BLaER1 (cell line): Measurements from ENCODE around the gene MCM9.

Experiments used
- H3K27ac ChIP-seq: shearing (Covaris generic); formaldehyde crosslinking; 2 replicates; pipeline ENCODE4 v1.8.1; 2022
- H3K27me3 ChIP-seq: shearing (Covaris generic); formaldehyde crosslinking; 2 replicates; pipeline ENCODE4 v1.8.1; 2022
- H3K36me3 ChIP-seq: shearing (Covaris generic); formaldehyde crosslinking; 2 replicates; pipeline ENCODE4 v1.8.1; 2022
- H3K4me1 ChIP-seq: shearing (Covaris generic); formaldehyde crosslinking; 2 replicates; pipeline ENCODE4 v1.8.1; 2022
- H3K4me2 ChIP-seq: shearing (Covaris generic); formaldehyde crosslinking; 2 replicates; pipeline ENCODE4 v1.8.1; 2022
- H3K4me3 ChIP-seq: shearing (Covaris generic); formaldehyde crosslinking; 2 replicates; pipeline ENCODE4 v1.8.1; 2022
- H3K9ac ChIP-seq: shearing (Covaris generic); formaldehyde crosslinking; 2 replicates; pipeline ENCODE4 v1.8.1; 2022
- H3K9me3 ChIP-seq: shearing (Covaris generic); formaldehyde crosslinking; 2 replicates; pipeline ENCODE4 v1.8.1; 2022
- H4K20me1 ChIP-seq: shearing (Covaris generic); formaldehyde crosslinking; 2 replicates; pipeline ENCODE4 v1.8.1; 2022
- Cebpa-rat ChIP-seq: shearing (Covaris generic); IDR thresholded peaks from 2 replicates; pipeline ENCODE4 v1.8.1; 2022

MCM9 gene

DNA sequence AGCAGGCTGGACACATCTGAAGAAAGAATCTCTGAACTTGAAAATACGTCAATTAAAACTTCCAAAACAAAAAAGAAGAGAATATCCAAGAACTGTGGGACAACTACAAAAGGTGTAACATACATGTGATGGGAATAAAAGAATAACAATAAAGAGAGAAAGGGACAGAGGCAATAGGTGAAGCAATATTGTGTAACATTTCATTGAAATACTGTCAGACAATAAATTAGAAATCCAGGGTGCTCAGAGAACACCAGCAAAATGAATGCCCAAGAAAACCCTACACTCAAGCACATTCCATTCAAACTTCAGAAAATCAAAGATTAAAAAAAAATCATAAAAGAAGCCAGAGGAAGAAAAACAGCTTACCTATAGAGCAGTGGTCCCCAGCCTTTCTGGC, 74.6 kb downstream of the MCM9 start:
- Histone ChIP-seq H3K4me1 (peaks cover 20% of the 10 kb centered on the region), H3K4me2 (no peak overlapping the region), H3K27me3 (no peaks in the 10 kb centered on the region), H3K9me3 (peaks cover 34% of the 10 kb centered on the region), H3K27ac (no peak overlapping the region), H4K20me1 (no peaks in the 10 kb centered on the region), H3K36me3 (peaks cover 26% of the 10 kb centered on the region), H3K4me3 (no peak overlapping the region), H3K9ac (no peak overlapping the region)
- no peak for TF ChIP-seq Cebpa-rat

DNA sequence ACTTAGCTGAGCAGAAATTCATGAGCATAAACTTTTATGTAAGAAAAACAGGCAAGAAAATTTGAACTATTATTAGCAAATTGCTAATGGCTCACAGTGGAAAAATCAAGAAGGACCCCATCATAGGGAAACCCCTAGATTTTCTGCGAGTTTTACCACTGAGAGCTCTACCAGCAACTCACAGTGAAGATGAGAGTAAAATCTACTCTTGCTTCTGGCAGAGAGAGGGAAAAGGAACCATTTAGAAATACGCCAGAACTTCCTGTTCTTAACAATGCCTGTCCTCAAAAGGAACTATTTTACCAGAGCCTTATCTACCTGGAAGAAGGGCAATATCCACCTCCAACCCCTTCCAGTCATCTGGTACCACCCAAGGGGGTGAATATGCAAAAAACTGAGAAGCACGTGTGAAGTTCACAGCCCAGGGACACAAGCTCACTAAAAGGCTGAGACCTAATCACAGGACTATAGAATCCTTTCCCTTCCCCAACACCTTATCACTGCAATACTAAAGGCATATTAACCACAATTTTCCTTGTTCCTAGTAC, 75.4 kb downstream of the MCM9 start:
- Histone ChIP-seq H3K4me2 (no peak overlapping the region), H3K9me3 (peaks cover 34% of the 10 kb centered on the region)

GRCh38 chr6:118856301-118856700, 78.7 kb downstream of the MCM9 start:
- Histone ChIP-seq H3K4me1 (no peaks in the 10 kb centered on the region), H3K36me3 (peaks cover 13% of the 10 kb centered on the region), H3K9me3 (peaks cover 19% of the 10 kb centered on the region), H3K4me3 (no peak overlapping the region), H3K27me3 (no peaks in the 10 kb centered on the region), H3K9ac (no peak overlapping the region), H3K4me2 (no peak overlapping the region), H3K27ac (no peak overlapping the region), H4K20me1 (no peaks in the 10 kb centered on the region)
- TF ChIP-seq Cebpa-rat = no peak

More for the DNA sequence above, 75.4 kb downstream of the MCM9 start:
- H3K36me3 ChIP-seq = peaks cover 27% of the 10 kb centered on the region
- TF ChIP-seq Cebpa-rat = no peak
- H3K4me3 ChIP-seq = no peak overlapping the region
- H3K9ac ChIP-seq = no peak overlapping the region
- H3K4me1 ChIP-seq = peaks cover 13% of the 10 kb centered on the region
- H3K27me3 ChIP-seq = no peaks in the 10 kb centered on the region
- no peak overlapping the region for H3K27ac ChIP-seq
- H4K20me1 ChIP-seq = no peaks in the 10 kb centered on the region

DNA sequence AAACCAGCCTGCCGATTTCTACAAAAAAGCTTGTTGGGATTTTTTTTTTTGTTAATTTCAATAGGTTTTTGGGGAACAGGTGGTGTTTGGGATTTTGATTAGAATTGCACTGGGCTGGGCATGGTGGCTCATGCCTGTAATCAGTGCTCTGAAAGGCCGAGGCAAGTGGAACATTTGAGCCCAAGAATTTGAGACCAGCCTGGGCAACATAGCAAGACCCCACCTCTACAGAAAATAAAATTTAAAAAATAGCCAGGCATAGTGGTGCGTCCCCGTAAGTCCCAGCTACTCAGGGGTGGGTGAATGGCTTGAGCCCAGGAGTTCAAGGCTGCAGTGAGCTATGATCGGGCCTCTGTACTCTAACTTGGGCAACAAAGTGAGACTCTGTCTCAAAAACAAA, 81.6 kb downstream of the MCM9 start:
- Histone ChIP-seq H4K20me1 (no peaks in the 10 kb centered on the region), H3K4me1 (no peaks in the 10 kb centered on the region), H3K9me3 (no peaks in the 10 kb centered on the region), H3K4me3 (no peak overlapping the region), H3K27ac (no peak overlapping the region), H3K27me3 (no peaks in the 10 kb centered on the region), H3K4me2 (no peak overlapping the region), H3K9ac (no peak overlapping the region), H3K36me3 (peaks cover 10% of the 10 kb centered on the region; the same call in 1 of the 2 replicates)
- no peak for TF ChIP-seq Cebpa-rat

GRCh38 chr6:118844915-118845314, 90.0 kb downstream of the MCM9 start:
- H3K4me2 ChIP-seq = no peak overlapping the region
- no peaks in the 10 kb centered on the region for H3K27me3 ChIP-seq
- TF ChIP-seq Cebpa-rat = no peak
- H3K4me3 ChIP-seq = no peak overlapping the region
- H3K27ac ChIP-seq = no peak overlapping the region
- peaks cover 15% of the 10 kb centered on the region for H3K36me3 ChIP-seq
- H4K20me1 ChIP-seq = no peaks in the 10 kb centered on the region
- no peaks in the 10 kb centered on the region for H3K4me1 ChIP-seq
- peaks cover 7% of the 10 kb centered on the region; the same call in 1 of the 2 replicates for H3K9me3 ChIP-seq
- H3K9ac ChIP-seq = no peak overlapping the region

- Histone ChIP-seq H3K36me3 (peaks cover 21% of the 10 kb centered on the region), H4K20me1 (no peaks in the 10 kb centered on the region), H3K9ac (no peak overlapping the region), H3K27ac (no peak overlapping the region), H3K9me3 (peaks cover 14% of the 10 kb centered on the region; the same call in 1 of the 2 replicates), H3K4me2 (no peak overlapping the region), H3K4me3 (no peak overlapping the region), H3K27me3 (no peaks in the 10 kb centered on the region), H3K4me1 (no peaks in the 10 kb centered on the region)
- no peak for TF ChIP-seq Cebpa-rat
These were observed 91.1 kb downstream of the MCM9 start for GRCh38 chr6:118843685-118844390.

- TF ChIP-seq Cebpa-rat = no peak
- no peak overlapping the region for H3K27ac ChIP-seq
- 0 out of 2 replicates have a peak, but pooled peaks cover 5% of the 10 kb centered on the region for H4K20me1 ChIP-seq
- no peak overlapping the region for H3K9ac ChIP-seq
- H3K27me3 ChIP-seq = no peaks in the 10 kb centered on the region
- no peak overlapping the region for H3K4me2 ChIP-seq
- no peaks in the 10 kb centered on the region; the same call in 1 of the 2 replicates for H3K9me3 ChIP-seq
- no peak overlapping the region for H3K4me3 ChIP-seq
- no peaks in the 10 kb centered on the region for H3K4me1 ChIP-seq
- peaks cover 32% of the 10 kb centered on the region for H3K36me3 ChIP-seq
These were observed 104.3 kb downstream of the MCM9 start for GRCh38 chr6:118830691-118831090.

DNA sequence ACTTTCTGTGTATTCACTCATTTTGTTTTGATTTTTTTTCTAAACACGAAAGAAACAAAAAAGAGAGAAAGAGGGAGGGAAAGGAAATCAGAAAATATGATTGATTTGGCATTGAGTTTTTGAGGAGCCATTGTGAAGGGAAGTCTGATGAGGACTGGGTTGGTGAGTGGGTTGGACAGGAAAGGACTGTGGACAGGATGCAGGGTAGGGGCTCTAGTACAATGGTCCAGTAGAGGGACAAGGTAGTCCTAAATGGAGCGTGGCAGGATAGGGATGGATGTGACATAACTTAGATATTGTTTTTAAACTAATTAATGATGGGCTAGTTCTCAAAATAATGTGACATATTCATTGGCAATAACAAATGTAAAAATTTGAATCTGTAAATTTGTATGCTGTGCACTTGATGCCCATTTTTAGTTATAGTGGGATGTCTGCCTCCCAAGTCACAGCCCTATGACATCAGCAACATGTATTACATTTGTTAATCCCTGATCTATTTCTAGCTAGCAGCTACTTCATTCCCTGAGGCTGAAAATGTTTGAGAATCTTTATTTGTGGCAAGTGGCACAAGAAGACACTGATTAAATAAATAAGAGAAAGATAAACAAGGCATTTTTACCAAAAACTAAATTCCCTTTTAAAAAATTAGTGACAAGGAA, 105.0 kb downstream of the MCM9 start:
- H3K9me3 ChIP-seq = no peaks in the 10 kb centered on the region
- no peak overlapping the region for H3K4me2 ChIP-seq
- 0 out of 2 replicates have a peak, but pooled peaks cover 5% of the 10 kb centered on the region for H4K20me1 ChIP-seq
- TF ChIP-seq Cebpa-rat = no peak
- no peak overlapping the region for H3K4me3 ChIP-seq
- H3K27me3 ChIP-seq = no peaks in the 10 kb centered on the region
- H3K9ac ChIP-seq = no peak overlapping the region
- H3K4me1 ChIP-seq = no peaks in the 10 kb centered on the region
- H3K36me3 ChIP-seq = peaks cover 40% of the 10 kb centered on the region
- no peak overlapping the region for H3K27ac ChIP-seq

- H3K9ac ChIP-seq = no peak overlapping the region
- 0 out of 2 replicates have a peak, but pooled peaks cover 8% of the 10 kb centered on the region for H3K9me3 ChIP-seq
- no peaks in the 10 kb centered on the region for H3K27me3 ChIP-seq
- H3K4me1 ChIP-seq = no peaks in the 10 kb centered on the region
- H3K4me3 ChIP-seq = no peak overlapping the region
- peaks cover 72% of the 10 kb centered on the region for H3K36me3 ChIP-seq
- no peaks in the 10 kb centered on the region for H4K20me1 ChIP-seq
- H3K4me2 ChIP-seq = no peak overlapping the region
- H3K27ac ChIP-seq = no peak overlapping the region
- TF ChIP-seq Cebpa-rat = no peak
These were observed 108.9 kb downstream of the MCM9 start for GRCh38 chr6:118826096-118826495.

DNA sequence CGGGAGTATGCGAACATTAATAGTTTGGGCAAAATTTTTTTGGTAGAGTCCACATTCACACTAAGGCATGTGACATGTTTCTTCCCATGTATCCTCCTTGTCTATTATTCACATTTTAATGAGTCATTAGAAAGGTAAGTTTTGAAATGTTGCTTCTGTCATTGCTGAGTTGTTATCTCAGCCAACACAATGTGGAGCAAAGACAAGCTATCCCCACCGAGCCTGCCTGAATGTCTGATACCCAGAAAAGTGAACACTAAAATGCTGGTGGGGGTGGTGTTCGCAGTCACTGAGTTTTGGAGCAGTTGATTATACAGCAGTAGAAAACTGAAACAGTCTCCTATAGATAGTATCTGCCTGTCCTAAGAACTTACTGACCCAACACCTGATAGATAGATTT, 109.3 kb downstream of the MCM9 start:
- H3K4me1 ChIP-seq = no peaks in the 10 kb centered on the region
- 0 out of 2 replicates have a peak, but pooled peaks cover 8% of the 10 kb centered on the region for H3K9me3 ChIP-seq
- H3K27me3 ChIP-seq = no peaks in the 10 kb centered on the region
- no peak for TF ChIP-seq Cebpa-rat
- H3K4me2 ChIP-seq = no peak overlapping the region
- peaks cover 72% of the 10 kb centered on the region for H3K36me3 ChIP-seq
- no peak overlapping the region for H3K4me3 ChIP-seq
- no peak overlapping the region for H3K9ac ChIP-seq
- H4K20me1 ChIP-seq = no peaks in the 10 kb centered on the region
- H3K27ac ChIP-seq = no peak overlapping the region
